GM13977 (cell line): Measurements from ENCODE around the gene ANKLE2.

ENCODE experiments used
- DNase-seq: peaks from one replicate; pipeline ENCODE4 v3.0.0; 2012; ENCODE audit warnings: low spot score
- CTCF ChIP-seq: IDR thresholded peaks from 2 replicates; pipeline ENCODE4 v1.5.1; 2012; ENCODE audit warnings: mild to moderate bottlenecking, control low read depth; ENCODE audit not compliant: insufficient read depth; ENCODE audit errors: extremely low read depth, missing control alignments
- in situ Hi-C: fragments of 300-500 bp; cut with MboI; formaldehyde crosslinking; loops from one replicate; pipeline ENCODE4 v1.12.0; 2022; ENCODE audit warnings: low sequenced_read_pairs, low pct_unique_long_range_greater_than_20kb, mixed read lengths, inconsistent platforms; ENCODE audit not compliant: unreplicated experiment

The ANKLE2 gene

GRCh38 chr12:132788375-132789098 lies 26.9 kb upstream of the ANKLE2 start:
- no peak for TF ChIP-seq CTCF
- DNase-seq = no peak
- in situ Hi-C loops = no loop called here

- no peak for TF ChIP-seq CTCF
- in situ Hi-C loops = no loop called here
- no peak for DNase-seq
Measured at GRCh38 chr12:132787877-132788276, 26.2 kb upstream of the ANKLE2 start.

- DNase-seq = no peak
- in situ Hi-C loops = no loop called here
- no peak for TF ChIP-seq CTCF
Measured at GRCh38 chr12:132786192-132786591, 24.6 kb upstream of the ANKLE2 start.

GRCh38 chr12:132784580-132784979 lies 22.9 kb upstream of the ANKLE2 start:
- DNase-seq = no peak
- no peak for TF ChIP-seq CTCF
- in situ Hi-C loops = no loop called here

GRCh38 chr12:132783917-132784531 lies 22.4 kb upstream of the ANKLE2 start:
- no peak for DNase-seq
- in situ Hi-C loops = no loop called here
- no peak for TF ChIP-seq CTCF

- in situ Hi-C loops = no loop called here
- no peak for TF ChIP-seq CTCF
- DNase-seq = no peak
Measured at GRCh38 chr12:132781938-132782337, 20.3 kb upstream of the ANKLE2 start.
